ENCODE data around the gene TMEM151A.

The TMEM151A gene

GRCh38 chr11:66264383-66264782 lies 27.3 kb upstream of the TMEM151A start:
- TF ChIP-seq, protein P1, sequence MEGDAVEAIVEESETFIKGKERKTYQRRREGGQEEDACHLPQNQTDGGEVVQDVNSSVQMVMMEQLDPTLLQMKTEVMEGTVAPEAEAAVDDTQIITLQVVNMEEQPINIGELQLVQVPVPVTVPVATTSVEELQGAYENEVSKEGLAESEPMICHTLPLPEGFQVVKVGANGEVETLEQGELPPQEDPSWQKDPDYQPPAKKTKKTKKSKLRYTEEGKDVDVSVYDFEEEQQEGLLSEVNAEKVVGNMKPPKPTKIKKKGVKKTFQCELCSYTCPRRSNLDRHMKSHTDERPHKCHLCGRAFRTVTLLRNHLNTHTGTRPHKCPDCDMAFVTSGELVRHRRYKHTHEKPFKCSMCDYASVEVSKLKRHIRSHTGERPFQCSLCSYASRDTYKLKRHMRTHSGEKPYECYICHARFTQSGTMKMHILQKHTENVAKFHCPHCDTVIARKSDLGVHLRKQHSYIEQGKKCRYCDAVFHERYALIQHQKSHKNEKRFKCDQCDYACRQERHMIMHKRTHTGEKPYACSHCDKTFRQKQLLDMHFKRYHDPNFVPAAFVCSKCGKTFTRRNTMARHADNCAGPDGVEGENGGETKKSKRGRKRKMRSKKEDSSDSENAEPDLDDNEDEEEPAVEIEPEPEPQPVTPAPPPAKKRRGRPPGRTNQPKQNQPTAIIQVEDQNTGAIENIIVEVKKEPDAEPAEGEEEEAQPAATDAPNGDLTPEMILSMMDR (IDR thresholded peaks at IDR 0.05), result no peak

DNA sequence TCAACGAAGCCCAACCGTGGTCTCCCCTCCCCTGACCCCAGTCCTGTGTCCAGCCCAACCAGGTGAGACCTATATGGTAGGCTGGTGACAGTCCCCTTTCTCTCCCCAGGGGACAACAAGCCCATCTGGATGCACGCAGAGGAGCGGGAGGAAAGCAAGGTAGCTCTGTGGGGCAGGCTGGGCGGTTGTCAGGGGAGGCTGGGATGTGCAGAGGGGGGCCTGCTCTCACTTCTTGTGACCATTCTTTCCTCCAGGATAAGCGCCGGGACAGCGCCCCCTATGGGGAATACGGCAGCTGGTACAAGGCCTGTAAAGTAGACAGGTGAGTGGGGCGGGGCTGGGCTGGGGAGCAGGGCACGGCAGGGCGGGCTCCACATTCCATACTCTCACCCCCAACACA lies 26.8 kb upstream of the TMEM151A start:
- TF ChIP-seq, protein P1 (IDR thresholded peaks at IDR 0.05), result peak; percentile 49

DNA sequence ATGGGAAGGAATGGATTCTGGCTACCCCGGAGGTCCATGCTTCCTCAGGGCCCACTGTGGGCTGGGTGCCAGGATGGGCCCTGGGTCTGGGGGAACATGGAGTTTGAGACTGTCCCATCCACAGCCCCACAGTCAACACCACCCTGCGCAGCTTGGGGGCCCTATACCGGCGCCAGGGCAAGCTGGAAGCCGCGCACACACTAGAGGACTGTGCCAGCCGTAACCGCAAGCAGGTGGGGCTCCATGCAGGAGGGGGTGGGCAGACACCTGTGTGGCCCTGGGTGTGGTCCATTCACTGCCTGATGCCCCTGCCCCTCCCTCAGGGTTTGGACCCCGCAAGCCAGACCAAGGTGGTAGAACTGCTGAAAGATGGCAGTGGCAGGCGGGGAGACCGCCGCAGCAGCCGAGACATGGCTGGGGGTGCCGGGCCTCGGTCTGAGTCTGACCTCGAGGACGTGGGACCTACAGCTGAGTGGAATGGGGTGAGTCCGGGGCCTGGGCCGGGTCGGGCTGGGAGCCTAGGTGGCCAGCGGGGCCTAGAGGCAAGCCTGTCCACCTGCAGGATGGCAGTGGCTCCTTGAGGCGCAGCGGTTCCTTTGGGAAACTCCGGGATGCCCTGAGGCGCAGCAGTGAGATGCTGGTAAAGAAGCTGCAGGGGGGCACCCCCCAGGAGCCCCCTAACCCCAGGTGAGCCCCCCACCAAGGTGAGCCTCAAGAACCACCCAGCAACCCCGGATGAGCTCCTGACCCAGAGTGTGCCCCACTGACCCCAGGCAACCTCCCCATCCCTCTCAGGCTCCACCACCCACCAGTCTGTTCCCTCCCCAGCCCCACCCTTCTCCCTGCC lies 25.9 kb upstream of the TMEM151A start:
- TF ChIP-seq, protein P1 (IDR thresholded peaks at IDR 0.05), result no peak

- TF ChIP-seq, protein P1 (IDR thresholded peaks at IDR 0.05), result no peak
These were observed 25.2 kb upstream of the TMEM151A start for GRCh38 chr11:66266378-66267038.

- TF ChIP-seq, protein P1 (IDR thresholded peaks at IDR 0.05), result no peak
These were observed 24.7 kb upstream of the TMEM151A start for GRCh38 chr11:66267039-66267378.

DNA sequence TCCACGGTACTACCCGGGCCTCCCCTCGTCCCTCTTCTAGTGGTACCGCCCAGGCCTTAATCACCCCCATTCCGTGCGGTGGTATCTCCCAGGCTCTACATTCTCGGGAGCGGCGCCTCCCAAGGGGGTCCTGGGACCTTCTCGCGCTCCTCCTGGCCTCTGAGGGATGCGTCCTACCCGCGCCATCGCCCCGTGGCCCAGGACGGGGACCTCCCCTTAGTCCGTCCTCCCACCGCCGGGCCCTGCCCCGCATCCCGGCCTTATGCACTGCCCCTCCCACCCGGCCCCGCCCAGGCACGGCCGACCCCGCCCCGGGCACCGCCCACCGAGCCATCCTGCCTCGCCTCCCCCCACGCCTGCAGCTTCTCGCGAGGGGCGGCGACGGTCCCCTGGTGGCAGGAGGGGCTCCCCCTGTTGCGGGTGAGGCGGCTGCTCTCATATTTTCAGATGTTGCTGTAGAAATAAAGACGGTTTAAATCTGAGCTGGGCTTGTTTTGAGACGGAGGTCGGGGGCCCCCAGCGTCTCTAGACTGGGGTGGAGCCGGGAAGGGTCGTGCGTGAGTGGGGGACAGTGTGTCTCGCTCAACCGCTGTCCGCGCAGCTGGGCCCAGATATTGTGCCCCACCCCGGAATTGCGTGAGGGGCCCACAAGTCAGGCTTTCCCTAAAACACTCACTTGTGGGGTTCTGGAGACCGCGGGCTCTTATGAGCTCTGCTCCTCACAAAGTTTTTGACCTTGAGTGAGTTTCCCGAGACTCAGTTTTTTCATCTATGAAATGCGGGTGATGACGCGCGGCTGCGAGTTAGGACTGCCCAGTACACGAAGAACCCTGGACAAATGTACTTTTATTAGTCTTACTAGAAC lies 24.1 kb upstream of the TMEM151A start:
- TF ChIP-seq, protein P1 (IDR thresholded peaks at IDR 0.05), result no peak

DNA sequence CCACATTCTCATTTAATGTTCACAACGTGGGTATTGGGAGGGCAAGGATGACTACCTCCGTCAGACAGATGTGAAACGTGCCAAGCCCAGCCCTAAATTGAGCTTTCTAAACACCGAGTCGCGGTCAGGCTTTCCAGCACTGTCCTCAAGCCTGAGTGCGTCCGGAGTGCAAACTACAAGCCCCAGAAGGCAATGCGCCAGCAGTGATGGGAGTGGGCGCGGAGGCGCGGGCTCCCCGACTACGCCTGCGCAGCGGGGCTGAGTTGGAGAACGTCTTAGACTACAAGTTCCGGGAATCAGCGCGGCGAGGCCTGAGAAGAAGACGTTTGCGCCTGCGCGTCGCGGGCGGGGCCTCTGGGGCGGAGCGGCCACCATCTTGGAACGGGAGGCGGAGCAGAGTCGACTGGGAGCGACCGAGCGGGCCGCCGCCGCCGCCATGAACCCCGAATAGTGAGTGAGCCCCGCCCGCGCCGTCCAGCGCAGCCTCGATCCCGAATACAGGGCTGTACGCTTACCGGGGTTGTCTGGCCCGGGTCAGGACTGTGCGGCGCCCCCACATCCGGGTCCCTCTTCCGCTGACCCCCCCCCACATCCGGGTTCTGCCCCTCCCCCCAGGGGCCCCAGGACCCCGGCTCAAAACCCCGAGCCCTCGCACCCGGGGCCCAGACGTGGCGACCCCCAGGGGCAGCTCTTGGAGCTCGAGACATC lies 23.3 kb upstream of the TMEM151A start, which contains the start of gene RAB1B:
TSS of gene RAB1B (plus strand) at position 396 of the 708 bp plus-strand sequence. CDS start at position 437, 41 bp downstream.
- TF ChIP-seq, protein P1 (IDR thresholded peaks at IDR 0.05), result no peak

All from LNCAP (cell line).